GM21390 (cell line): ENCODE results near the gene FASLG.

ENCODE experiments used
- ATAC-seq: cut with Tn5 transposase; IDR thresholded peaks from one replicate; pipeline ENCODE4 v1.9.1; 2021; ENCODE audit not compliant: unreplicated experiment

The FASLG gene

GRCh38 chr1:172646653-172647052 is 12.2 kb upstream of the FASLG start:
- no peak for ATAC-seq

DNA sequence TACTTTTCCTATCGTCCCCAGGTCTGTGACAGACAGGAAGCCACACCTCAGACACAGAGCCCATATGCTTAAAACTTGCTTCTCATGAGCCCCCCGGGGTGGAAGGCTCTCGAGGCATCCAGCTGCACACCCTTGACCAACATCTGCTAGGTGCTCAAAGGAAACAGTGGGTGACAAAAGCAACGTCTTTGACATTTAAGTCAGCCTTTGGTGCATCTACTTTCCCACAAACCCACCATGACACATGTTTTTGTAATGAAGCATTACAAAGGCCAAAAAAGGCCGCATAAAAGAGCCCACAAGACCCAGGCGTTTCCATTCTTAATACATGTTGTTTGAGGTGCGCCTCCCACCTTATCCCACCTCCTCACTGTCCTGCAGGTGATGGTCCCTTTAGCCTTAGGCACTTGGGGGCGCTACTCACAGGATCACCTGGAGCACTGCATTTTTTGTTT is 11.8 kb upstream of the FASLG start:
- ATAC-seq, result no peak

- no peak for ATAC-seq
Observed at GRCh38 chr1:172647987-172648386, 10.9 kb upstream of the FASLG start.

DNA sequence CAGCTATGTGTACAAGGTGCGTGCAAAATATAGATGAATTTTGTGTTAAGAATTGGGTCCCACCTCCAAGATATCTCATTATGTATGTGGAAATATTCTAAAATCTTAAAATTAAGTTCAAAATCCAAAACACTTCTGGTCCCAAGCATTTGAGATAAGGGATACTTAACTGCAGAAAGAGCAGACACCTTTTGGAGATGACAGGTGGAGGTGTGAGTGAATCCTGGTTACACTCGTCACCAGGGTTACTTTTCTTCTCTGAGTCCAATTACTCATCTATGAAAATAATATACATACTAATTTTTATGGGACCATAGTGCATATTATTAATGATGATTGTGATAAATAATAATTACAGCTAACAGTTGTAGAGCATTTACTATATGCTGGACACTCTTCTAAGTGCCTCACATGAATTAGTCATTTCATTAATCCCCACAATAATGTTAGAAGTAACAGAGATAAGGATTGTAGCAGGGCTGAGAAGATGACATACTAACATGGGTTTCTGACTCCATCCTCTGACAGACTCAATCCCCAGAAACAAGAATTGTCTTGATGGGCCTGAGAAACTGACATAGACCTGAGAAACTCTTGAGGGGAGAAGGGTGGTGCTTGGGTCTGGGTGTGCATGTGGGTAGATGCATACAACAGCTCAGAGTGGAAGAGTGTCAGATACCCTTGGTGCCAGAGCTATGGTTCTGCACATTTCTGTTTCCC is 8.3 kb upstream of the FASLG start:
- no peak for ATAC-seq

GRCh38 chr1:172653015-172653709 is 5.7 kb upstream of the FASLG start:
- ATAC-seq, result no peak

DNA sequence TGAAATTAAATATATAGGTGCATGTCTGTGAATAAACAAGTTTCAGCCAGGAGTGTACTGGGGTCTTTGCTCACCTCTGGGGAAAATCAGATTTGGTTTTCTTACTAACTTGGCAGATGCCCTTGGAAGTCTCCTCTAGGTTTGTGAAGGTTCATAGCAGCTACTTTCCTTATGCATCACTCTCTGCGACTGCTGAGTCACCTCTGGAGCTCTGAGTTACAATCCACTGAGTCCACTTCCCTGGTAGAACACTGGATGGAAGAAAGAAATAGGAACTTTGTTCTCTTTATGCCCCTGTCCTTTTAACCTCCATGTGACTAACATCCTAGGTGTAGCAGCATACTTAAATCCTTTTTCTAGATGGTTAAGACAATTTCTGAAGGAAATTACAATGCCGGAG is 4.4 kb upstream of the FASLG start:
- no peak for ATAC-seq

- no peak for ATAC-seq
Observed at GRCh38 chr1:172656576-172656975, 2.3 kb upstream of the FASLG start.

DNA sequence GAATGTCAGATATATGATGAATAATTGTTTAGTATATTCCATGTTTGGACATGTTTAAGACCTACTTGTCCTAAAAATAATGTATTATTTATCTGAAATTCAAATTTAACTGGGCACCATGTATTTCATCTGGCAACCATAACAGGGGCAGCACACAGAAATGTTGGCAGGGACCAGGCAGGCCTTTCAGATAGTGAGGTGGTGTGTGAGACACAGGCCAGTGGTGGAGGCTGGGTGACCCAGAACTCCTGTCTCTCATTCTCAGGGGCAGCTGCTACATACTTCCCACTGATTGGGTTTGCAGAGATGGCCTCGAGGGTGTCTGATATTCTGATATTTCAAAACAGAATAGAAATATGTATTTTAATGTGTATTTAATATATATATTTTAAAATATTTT is 1.3 kb upstream of the FASLG start:
- no peak for ATAC-seq

DNA sequence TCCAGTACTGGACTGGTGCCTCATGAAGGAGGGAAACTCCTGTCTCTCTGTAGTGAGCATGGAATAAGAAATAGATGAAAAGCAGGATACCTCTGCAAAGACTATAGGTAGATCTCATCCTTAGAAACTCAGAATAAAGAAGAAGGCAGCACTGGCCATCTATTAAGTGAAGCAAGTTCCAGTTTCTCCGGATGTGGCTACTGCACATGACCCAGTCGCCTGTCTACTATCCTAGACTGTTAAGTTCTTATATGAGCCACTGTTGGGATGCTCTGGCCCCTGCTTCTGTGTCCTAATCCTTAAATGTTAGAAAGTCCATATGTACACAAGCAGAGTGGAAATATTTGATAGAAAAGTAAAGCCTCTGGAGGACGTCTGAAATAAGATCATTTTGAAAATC is 2.2 kb downstream of the FASLG start:
- ATAC-seq, result no peak

- peak; percentile 86 for ATAC-seq
Observed at GRCh38 chr1:172662464-172663109, 3.7 kb downstream of the FASLG start.

GRCh38 chr1:172663732-172664131 is 4.8 kb downstream of the FASLG start:
- ATAC-seq, result no peak

DNA sequence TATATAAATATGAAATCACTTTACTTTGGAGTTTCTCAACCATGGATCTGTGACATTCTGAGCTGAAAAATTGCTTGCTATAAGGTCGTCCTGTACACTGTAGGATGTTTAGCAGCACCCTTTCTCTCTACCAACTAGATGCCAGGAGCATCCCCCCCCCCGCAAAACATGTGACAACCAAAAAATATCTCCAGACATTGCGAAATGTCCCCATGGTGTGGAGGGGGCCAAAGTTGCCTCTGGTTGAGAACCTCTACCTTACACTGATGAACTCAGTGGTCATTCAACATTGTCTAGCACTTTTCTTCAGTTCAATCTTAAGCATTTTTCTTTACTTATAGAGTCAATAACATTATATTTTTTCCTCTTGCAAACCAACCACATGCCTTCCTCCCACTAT is 9.2 kb downstream of the FASLG start:
- ATAC-seq, result no peak

- ATAC-seq, result no peak
Observed at GRCh38 chr1:172669011-172669410, 10.1 kb downstream of the FASLG start.

DNA sequence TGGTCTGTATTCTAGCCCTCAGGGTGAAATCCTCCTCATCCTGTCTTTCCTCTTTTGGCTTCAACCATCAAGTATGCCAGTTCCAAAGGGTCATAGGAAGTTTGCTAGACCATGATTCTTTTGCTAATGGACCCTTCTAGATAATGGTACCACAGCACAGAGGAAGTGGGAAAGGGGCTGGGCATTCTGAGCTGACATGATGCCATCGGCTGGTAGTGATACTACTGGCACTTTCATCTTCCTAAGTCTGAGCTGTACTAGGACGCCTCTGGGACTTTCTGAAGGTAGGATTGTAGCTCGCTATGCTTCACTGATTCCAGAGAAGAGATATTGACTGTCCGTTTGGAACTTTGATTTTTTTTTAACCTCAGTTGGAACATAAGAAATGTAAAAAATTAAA is 11.4 kb downstream of the FASLG start:
- no peak for ATAC-seq

- peak; percentile 69 for ATAC-seq
Observed at GRCh38 chr1:172670791-172671190, 11.9 kb downstream of the FASLG start.

GRCh38 chr1:172671591-172671990 is 12.7 kb downstream of the FASLG start:
- no peak for ATAC-seq

DNA sequence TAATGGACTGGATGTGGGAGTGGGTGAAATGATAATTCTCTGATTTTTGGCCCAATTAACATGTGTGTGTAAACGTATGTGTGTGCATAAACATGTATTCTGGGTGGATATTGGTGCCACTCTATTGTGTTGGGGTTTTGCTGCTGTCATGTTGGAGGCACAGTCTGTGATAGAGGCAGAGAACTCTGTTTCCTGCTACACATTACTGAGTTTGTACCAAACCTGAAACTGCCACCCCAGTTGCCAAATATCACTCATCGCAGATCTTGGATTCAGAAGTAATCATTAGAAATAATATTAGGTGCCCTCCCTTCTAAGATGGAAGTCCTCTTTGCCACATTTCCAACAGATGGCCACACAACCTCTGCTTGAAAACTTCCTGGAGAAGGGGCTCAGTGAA is 13.8 kb downstream of the FASLG start:
- no peak for ATAC-seq

DNA sequence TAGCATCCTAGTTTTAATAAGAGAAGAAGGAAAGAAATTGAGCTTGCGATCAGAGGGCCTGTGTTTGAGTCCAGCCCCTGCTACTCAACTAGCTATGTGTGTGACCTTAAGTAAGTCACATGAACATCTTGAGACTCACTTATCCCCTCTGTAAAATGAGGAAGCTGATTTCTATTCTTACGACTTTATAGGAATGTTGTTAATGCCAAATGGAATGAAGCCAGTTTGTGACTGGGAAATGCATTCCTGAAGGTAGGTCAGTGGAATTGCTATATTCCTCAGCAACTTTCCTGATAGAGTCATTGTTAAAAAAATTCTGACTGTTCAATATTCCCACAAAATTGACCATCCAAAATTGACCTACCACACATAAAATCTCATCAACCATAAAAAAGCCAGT is 14.9 kb downstream of the FASLG start:
- no peak for ATAC-seq

DNA sequence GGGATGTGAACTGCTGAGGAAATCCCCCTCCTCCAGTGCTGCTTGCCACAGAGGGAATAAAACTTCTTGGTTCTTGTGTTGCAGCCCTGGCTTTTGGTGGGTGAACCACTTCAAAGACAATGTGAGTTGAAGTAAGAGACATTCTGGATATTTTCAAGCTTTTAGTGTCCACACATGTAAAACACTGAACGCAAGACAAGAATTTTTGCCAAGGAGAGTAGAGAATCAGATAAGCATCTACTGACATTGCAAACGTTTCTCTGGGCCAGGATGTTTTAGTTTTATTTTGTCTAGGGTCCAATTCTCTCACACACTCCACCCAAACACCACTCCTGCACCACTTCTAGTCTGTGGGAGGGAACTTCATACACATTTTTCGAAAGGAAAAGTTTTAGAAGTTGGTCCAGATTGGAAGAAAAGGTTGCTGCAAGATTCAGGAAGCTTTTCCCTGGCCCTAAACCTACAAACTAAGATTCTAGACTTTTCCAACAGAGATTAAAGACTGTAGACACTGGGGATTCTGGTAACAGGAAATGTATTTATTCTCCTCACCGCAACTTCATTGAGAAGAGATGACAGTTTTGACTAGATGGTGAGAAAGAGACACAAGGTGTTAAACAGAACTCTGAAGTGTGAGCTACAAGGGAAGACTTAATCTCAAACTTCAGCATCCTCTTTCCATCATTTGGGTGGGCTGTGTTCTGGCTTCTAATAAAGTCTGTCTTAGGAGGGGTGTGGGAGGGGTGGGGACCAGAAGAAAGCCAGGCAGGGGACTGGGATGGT is 16.1 kb downstream of the FASLG start:
- ATAC-seq, result no peak

GRCh38 chr1:172679000-172679772 is 20.3 kb downstream of the FASLG start:
- no peak for ATAC-seq

DNA sequence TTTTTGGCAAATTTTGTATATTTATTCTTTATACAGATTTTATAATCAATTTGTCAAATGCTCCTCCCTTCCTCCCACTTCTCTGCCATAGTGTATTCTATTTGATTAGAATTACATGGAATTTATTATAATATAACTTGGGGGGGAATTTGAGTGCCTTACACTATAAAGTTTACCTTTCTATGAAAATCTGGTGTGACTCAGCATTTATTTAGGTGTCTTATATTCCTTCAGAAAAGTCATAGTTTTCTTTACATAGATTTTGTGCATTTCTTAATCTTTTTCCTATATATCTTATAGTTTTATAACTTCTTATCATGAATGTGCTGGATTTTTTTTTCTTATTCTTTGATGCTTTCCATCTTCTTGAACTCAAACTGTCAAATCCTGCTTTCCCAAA is 21.3 kb downstream of the FASLG start:
- no peak for ATAC-seq
